Endothelial cell of umbilical vein (primary cell): ENCODE data around the gene DUOX2.

Experiments
- CTCF ChIP-seq, 2 donors: IDR thresholded peaks; 1 replicate in 1 of 2; 2 replicates in 1 of 2; pipeline ENCODE4 v1.5.1; 2011; ENCODE audit warnings: low read length in 2 of 2, mild to moderate bottlenecking in 2 of 2, moderate library complexity in 2 of 2, control low read depth in 1 of 2, inconsistent platforms in 1 of 2, low read depth in 1 of 2; ENCODE audit not compliant: insufficient read depth in 1 of 2; ENCODE audit errors: extremely low read depth in 1 of 2
- EZH2 ChIP-seq: IDR thresholded peaks from 2 replicates; pipeline ENCODE4 v1.6.1; 2012; ENCODE audit warnings: borderline replicate concordance, low read depth, mild to moderate bottlenecking, moderate library complexity, low read length, inconsistent platforms; ENCODE audit not compliant: severe bottlenecking
- GATA2 ChIP-seq: IDR thresholded peaks from 2 replicates; pipeline ENCODE4 v1.7.0; 2011; ENCODE audit warnings: low read depth, mild to moderate bottlenecking, moderate library complexity, mixed read lengths, low read length; ENCODE audit not compliant: insufficient read length, insufficient read depth
- JUN ChIP-seq: IDR thresholded peaks from 2 replicates; pipeline ENCODE4 v1.6.1; 2011; ENCODE audit warnings: borderline replicate concordance, low read depth; ENCODE audit not compliant: insufficient read length, insufficient read depth
- MAX ChIP-seq: IDR thresholded peaks from 2 replicates; pipeline ENCODE4 v1.6.1; 2011; ENCODE audit not compliant: insufficient read depth, insufficient read length
- MYC ChIP-seq: IDR thresholded peaks from one replicate; pipeline ENCODE4 v1.6.1; 2011; ENCODE audit warnings: mild to moderate bottlenecking, low read depth, low read length
- POLR2A ChIP-seq: IDR thresholded peaks from 2 replicates; pipeline ENCODE4 v1.6.1; 2012; ENCODE audit warnings: low read depth, mild to moderate bottlenecking, control low read depth, low read length
- POLR2AphosphoS5 ChIP-seq: IDR thresholded peaks from 2 replicates; pipeline ENCODE4 v1.6.1; 2012; ENCODE audit warnings: low read depth, mild to moderate bottlenecking, control low read depth, low read length, moderate library complexity; ENCODE audit not compliant: insufficient read depth

- TF ChIP-seq POLR2A (no peak), CTCF (IDR thresholded peaks at IDR 0.05; ENCODE audit: extremely low read depth in 1 of 2, insufficient read depth in 1 of 2, low read depth in 1 of 2, low read length in 2 of 2) (no peak), MYC (no peak), EZH2 (no peak), MAX (no peak), POLR2AphosphoS5 (no peak), JUN (no peak), GATA2 (no peak)
Observed at GRCh38 chr15:45138814-45139765, 25.1 kb upstream of the DUOX2 start.
